ENCODE measurements around the gene C1QTNF8. TPM values are rescaled to one million over a fixed set of nuclear protein-coding genes. Genes with fewer than 3 reads are reported as not detected.

C1QTNF8 gene
- total and polyA plus RNA-seq, 4 donors = 0.08 to 0.74 TPM; not detected in 2

DNA sequence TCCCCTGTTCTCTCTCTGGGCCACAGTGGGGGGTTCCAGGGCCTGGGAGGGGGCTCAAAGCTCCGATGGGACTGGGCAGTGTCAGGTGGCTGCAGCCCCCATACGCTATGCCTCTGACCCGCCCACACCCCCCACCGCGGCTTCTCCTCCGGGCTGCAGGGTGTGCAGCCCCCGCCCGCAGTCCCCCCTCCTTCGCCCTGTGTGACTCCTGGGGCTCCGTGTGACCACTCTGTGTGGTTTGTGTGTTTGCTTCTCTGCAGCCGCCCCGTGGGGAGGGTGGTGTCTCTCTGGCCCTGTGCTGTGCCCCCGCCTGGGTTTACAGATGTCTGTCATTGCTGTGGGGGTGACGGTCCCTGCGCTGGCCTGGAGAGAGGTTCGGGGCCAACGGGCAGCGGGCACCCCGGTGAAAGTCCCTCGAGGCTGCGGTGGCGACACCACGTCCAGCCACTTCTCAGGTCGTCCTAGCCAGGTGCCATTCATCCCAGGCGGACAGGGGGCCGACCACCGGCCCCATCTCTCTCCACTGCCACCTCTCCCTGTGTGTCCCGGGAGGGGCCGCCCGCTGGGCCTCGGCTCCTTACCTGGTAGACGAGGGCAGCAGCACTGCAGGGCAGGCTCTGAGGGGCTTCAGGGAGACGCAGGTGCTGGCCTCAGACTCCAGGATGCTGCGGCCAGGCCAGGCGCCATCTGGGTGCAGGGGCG is 18.0 kb downstream of the C1QTNF8 start:
- Histone ChIP-seq H3K36me3 (ENCODE audit: control insufficient read depth in 4 of 4, insufficient read depth in 4 of 4, low read length in 4 of 4) (no peaks in the 10 kb centered on the region), H3K4me1 (ENCODE audit: control insufficient read depth in 5 of 5, insufficient read depth in 5 of 5, low read length in 5 of 5) (peaks cover 0 to 6% (median 0%) of the 10 kb centered on the region in 5 donors), H3K27me3 (ENCODE audit: control insufficient read depth in 3 of 3, insufficient read depth in 3 of 3, low read length in 2 of 3) (peaks cover 4 to 41% (median 27%) of the 10 kb centered on the region in 3 donors), H3K9me3 (ENCODE audit: control insufficient read depth in 4 of 4, insufficient read depth in 3 of 4, low read length in 3 of 4) (peaks cover 0 to 5% (median 0%) of the 10 kb centered on the region in 4 donors), H3K9ac (ENCODE audit: insufficient read depth in 1 of 2, low read length in 2 of 2) (no peak overlapping the region), H3K27ac (ENCODE audit: low read depth in 1 of 2, low read length in 1 of 2) (no peak overlapping the region), H3K4me3 (no peak overlapping the region)
- 65 to 78% methylated on average over 36 of the region's 36 CpGs for WGBS, 2 donors
- no peak for ATAC-seq (ENCODE audit: insufficient read depth, low FRiP score)
- TF ChIP-seq, protein P1, sequence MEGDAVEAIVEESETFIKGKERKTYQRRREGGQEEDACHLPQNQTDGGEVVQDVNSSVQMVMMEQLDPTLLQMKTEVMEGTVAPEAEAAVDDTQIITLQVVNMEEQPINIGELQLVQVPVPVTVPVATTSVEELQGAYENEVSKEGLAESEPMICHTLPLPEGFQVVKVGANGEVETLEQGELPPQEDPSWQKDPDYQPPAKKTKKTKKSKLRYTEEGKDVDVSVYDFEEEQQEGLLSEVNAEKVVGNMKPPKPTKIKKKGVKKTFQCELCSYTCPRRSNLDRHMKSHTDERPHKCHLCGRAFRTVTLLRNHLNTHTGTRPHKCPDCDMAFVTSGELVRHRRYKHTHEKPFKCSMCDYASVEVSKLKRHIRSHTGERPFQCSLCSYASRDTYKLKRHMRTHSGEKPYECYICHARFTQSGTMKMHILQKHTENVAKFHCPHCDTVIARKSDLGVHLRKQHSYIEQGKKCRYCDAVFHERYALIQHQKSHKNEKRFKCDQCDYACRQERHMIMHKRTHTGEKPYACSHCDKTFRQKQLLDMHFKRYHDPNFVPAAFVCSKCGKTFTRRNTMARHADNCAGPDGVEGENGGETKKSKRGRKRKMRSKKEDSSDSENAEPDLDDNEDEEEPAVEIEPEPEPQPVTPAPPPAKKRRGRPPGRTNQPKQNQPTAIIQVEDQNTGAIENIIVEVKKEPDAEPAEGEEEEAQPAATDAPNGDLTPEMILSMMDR (IDR thresholded peaks at IDR 0.05; ENCODE audit: control extremely low read depth, extremely low read depth) = no peak
- no peak for DNase-seq

DNA sequence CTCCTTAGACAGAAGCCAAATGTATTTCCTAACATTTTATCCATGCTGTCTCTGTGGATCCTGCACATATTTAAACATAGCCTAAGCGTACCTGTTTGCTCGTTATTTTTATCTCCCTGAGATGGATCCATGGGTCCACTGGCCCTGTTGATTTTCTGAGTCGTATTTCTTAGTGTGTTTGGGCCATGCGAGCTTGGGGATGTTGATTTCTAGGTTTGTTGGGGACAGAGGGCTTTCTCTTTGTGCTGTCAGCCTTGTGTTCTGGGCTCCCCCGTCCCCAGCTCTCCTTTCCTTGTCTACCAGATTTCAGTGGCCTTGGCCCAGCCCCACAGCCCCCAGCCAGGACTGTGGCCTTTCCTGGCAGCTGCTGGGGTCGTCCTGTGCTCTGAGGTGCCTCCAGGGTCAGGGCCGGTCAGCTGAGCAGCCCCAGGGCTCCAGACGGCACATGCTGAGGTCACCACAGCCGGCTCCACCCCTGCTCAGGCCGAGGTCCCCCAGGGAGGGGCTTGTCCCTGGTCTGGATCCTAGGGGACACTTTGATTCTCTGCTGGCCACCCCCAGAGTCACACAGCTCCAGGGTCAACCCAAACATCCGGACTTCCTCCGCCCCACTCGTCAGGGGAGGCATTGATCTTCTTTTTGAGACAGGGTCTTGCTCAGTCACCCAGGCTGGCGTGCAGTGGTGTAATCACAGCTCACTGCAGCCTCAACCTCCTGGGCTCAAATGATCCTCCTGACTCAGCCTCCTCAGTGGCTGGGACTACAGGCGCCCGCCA is 19.1 kb downstream of the C1QTNF8 start:
- Histone ChIP-seq H3K4me3 (no peak overlapping the region), H3K27ac (ENCODE audit: low read depth in 1 of 2, low read length in 1 of 2) (no peak overlapping the region), H3K9me3 (ENCODE audit: control insufficient read depth in 4 of 4, insufficient read depth in 3 of 4, low read length in 3 of 4) (peaks cover 0 to 3% (median 0%) of the 10 kb centered on the region in 4 donors), H3K9ac (ENCODE audit: insufficient read depth in 1 of 2, low read length in 2 of 2) (no peak overlapping the region), H3K27me3 (ENCODE audit: control insufficient read depth in 3 of 3, insufficient read depth in 3 of 3, low read length in 2 of 3) (peaks cover 9 to 44% (median 32%) of the 10 kb centered on the region in 3 donors), H3K36me3 (ENCODE audit: control insufficient read depth in 4 of 4, insufficient read depth in 4 of 4, low read length in 4 of 4) (no peaks in the 10 kb centered on the region), H3K4me1 (ENCODE audit: control insufficient read depth in 5 of 5, insufficient read depth in 5 of 5, low read length in 5 of 5) (peaks cover 0 to 6% (median 0%) of the 10 kb centered on the region in 5 donors)
- TF ChIP-seq, protein P1 (IDR thresholded peaks at IDR 0.05; ENCODE audit: control extremely low read depth, extremely low read depth) = no peak
- WGBS, 2 donors = 34 to 43% methylated on average over 16 of the region's 16 CpGs
- no peak for ATAC-seq (ENCODE audit: insufficient read depth, low FRiP score)
- DNase-seq = no peak

DNA sequence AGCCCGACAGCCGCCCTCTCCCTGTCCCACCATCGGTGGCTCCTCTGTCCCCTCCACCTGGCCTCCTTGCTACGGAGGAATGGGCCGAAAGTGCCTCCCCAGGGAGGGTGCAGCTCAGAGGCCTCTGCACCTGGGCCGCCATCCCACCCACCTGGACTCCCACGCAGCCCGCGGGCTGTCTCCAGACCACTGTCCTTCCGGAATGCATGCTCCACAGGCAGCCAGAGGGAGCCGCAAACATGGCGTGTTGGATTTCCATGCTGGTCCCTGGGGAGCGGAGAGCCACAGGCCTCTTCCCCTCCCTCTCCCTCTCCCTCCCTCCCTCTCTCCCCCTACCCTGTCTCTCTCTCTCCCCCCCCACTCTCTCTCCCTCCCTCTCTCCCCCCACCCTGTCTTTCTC is 20.5 kb downstream of the C1QTNF8 start:
- WGBS, 2 donors = 70 to 74% methylated on average over 12 to 13 of the region's 13 CpGs
- no peak overlapping the region for H3K27ac ChIP-seq (ENCODE audit: low read depth in 1 of 2, low read length in 1 of 2)
- H3K4me3 ChIP-seq = no peak overlapping the region
- no peaks in the 10 kb centered on the region for H3K36me3 ChIP-seq (ENCODE audit: control insufficient read depth in 4 of 4, insufficient read depth in 4 of 4, low read length in 4 of 4)
- ATAC-seq (ENCODE audit: insufficient read depth, low FRiP score) = no peak
- H3K9me3 ChIP-seq (ENCODE audit: control insufficient read depth in 4 of 4, insufficient read depth in 3 of 4, low read length in 3 of 4) = peaks cover 0 to 3% (median 0%) of the 10 kb centered on the region in 4 donors
- peaks cover 14 to 57% (median 30%) of the 10 kb centered on the region in 3 donors for H3K27me3 ChIP-seq (ENCODE audit: control insufficient read depth in 3 of 3, insufficient read depth in 3 of 3, low read length in 2 of 3)
- TF ChIP-seq, protein P1 (IDR thresholded peaks at IDR 0.05; ENCODE audit: control extremely low read depth, extremely low read depth) = no peak
- H3K4me1 ChIP-seq (ENCODE audit: control insufficient read depth in 5 of 5, insufficient read depth in 5 of 5, low read length in 5 of 5) = no peaks in the 10 kb centered on the region
- H3K9ac ChIP-seq (ENCODE audit: insufficient read depth in 1 of 2, low read length in 2 of 2) = no peak overlapping the region
- DNase-seq = no peak
